ENCODE measurements around the gene SEMA3E. TPM values are rescaled to one million over a fixed set of nuclear protein-coding genes. Genes with fewer than 3 reads are reported as not detected.
"Not testable (repeated sequence)": the region's sequence is repeated elsewhere in the genome, so short reads cannot be mapped to it uniquely, and the experiment has no call there.

SEMA3E gene
- total RNA-seq, 1 donor from 2014 or later: 0.35 TPM

DNA sequence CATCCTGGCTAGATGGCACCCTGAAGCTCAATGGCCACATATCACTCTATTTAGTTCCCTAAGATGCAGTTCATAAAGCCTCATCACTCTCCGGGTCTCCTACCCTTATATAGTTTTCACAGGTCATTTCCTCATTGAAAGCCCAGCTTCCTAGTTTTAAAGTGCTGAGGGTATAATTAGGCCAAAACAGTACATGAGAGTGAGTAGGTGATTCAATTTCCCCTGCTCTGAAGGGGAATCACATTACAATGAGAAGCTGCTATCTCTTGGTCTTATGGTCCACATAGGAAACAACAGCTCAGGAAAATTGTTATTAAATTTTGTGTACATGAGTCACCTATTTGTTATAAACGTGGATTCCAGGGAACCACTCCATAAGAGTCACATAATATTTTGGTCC, 162.0 kb downstream of the SEMA3E start:
- DNase-seq (ENCODE audit: low read depth): no peak

- peak; percentile 15 for DNase-seq (ENCODE audit: low read depth)
Observed at GRCh38 chr7:83486536-83486935, 162.4 kb downstream of the SEMA3E start.

- no peak for DNase-seq (ENCODE audit: low read depth)
Observed at GRCh38 chr7:83484826-83485225, 164.1 kb downstream of the SEMA3E start.

DNA sequence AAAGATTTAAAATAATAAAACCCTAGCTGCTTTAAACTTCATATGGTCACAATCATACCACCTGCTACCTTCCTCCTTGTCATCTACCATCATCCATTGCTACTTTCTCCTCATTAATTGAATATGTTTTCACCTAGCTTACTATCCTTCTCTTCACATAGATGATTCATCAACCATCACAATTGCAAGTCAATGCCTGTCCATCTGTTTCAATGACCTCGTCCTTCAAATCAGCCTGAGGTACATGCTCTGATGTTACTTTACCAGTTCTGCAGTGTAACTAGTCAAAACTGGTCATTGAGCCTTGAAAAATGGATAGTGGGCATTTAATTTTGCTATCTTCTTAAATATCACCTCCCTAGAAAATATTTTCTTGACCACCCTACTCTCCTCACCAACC, 164.7 kb downstream of the SEMA3E start:
- no peak for DNase-seq (ENCODE audit: low read depth)

GRCh38 chr7:83478616-83479015, 170.3 kb downstream of the SEMA3E start:
- no peak for DNase-seq (ENCODE audit: low read depth)

- no peak for DNase-seq (ENCODE audit: low read depth)
Observed at GRCh38 chr7:83476511-83477050, 172.4 kb downstream of the SEMA3E start.

DNA sequence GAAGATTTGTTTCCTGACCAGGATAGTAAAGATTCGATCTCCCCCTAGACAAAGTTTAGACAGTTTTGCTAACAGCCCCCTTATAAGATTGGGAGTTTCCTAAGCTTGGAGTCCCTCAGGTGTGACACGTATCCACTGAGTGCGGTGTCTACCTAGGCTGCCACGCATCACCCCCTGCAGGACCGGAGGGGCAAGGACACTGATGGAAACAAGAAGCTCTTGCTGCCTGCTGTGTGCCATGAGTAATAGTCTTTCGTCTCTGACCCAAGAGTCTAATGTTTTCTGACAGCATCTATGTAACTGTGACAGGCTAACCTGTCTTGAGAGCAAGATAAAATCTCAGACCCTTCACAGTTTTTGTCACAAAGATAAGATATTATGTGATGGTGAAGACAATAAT, 173.5 kb downstream of the SEMA3E start:
- DNase-seq (ENCODE audit: low read depth): no peak

- DNase-seq (ENCODE audit: low read depth): no peak
Observed at GRCh38 chr7:83472376-83472775, 176.6 kb downstream of the SEMA3E start.

DNA sequence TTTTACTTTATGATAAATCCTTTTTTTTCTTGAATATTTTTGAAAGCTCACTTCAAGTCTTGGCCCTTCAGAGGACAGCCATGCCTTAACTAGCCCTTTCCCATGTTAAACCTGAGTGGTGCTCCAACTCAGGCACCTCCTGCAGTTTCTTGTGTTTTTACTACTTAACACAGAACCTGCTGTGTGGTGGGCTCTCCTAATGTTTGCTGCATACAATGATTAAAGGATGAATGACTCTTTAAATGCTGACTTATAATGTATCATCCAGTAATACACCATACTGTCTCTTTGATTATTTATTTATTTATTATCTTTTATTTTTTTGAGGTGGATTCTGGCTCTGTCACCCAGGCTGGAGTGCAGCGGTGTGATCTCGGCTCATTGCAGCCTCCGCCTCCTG, 179.4 kb downstream of the SEMA3E start:
- no peak for DNase-seq (ENCODE audit: low read depth)

GRCh38 chr7:83469076-83469475, 179.9 kb downstream of the SEMA3E start:
- peak; percentile 15 for DNase-seq (ENCODE audit: low read depth)

DNA sequence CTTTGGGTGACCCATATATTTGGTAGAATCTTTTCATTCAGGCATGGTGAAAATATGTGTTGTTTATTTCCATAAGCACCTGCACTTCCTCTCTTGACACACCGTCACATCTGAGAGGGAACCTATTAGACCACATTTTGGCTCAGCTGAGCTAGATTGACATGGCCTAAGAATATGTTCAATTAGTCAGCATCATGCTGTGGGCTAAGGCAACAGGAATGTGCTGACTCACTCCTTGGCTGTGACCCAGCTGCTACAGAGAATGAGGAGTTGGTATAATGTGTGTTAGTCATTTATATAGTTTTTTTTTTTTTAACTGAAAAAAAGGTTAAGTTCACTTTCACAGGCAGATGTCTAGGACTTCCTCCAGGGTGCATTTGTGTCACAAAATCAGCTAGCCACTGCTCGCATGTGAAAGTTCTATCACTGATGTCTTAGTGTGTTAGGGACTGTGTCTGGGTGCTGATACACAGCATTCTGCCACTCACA, 180.6 kb downstream of the SEMA3E start:
- peak; percentile 100 for DNase-seq (ENCODE audit: low read depth)

GRCh38 chr7:83467493-83467892, 181.4 kb downstream of the SEMA3E start:
- no peak for DNase-seq (ENCODE audit: low read depth)

- DNase-seq (ENCODE audit: low read depth): no peak
Observed at GRCh38 chr7:83466956-83467355, 182.0 kb downstream of the SEMA3E start.

DNA sequence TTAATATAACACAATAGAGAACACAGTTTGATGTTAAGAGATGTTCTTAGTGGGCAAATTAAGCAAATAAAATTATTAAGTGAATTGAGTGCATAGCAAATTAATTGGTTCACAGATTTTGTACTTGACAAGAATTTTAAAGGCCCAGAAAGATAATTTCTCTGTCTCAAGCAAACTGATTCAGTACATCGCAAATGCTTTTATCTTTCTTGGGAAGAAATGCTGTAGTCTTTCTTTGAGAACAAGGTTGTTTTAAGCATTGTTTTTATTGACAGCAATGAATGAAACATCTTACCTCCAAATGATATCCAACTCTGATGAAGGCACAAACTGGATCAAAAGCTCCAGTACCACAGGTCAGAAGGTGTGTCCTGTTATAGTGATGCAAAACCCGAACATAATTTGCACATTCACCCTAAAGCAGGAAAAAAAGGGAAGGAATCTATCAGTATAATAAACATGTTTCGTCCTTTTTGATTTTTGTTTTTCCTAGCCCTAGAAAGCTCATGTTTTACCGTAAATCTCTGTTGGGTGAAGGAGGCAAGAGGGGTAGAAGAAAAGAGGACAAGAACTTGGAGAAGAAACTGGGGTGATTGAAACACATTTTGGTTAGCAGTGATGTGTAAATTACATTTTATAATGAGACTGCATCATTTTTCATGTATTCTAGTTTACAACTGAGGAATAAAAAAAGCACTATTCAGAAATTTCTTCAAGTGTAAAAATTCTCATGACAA, 182.6 kb downstream of the SEMA3E start:
- DNase-seq (ENCODE audit: low read depth): no peak

DNA sequence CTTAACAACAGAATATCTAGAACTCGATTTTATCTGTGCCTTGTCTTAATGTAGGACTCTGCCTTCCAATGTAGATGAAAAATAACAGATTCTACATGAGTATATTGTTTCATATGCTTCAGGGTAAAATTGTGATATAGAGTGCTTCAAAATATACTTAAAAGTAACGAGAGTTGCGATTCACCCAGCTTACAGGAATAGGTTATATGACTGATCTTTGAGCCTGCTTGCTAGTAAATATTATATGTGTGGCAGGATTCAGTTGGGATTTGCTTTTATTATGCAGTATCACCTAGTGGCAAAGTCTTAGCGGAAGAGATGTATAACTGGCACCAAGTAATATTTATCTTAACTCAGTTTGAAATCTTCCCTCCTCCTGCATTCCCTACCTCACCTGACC, 183.3 kb downstream of the SEMA3E start:
- no peak for DNase-seq (ENCODE audit: low read depth)

DNA sequence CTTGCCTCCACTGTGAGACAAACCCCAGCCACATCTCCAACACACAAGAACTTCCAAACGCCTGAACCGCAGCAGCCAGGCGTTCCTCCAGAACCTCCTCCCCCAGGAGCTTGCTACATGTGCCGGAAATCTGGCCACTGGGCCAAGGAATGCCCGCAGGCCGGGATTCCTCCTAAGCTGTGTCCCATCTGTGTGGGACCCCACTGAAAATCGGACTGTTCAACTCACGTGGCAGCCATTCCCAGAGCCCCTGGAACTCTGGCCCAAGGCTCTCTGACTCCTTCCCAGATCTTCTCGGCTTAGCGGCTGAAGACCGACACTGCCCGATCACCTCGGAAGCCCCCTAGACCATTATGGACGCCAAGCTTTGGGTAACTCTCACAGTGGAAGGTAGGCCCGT, 187.1 kb downstream of the SEMA3E start:
- not testable (repeated sequence) for DNase-seq (ENCODE audit: low read depth)

- DNase-seq (ENCODE audit: low read depth): not testable (repeated sequence)
Observed at GRCh38 chr7:83459930-83460653, 188.8 kb downstream of the SEMA3E start.

DNA sequence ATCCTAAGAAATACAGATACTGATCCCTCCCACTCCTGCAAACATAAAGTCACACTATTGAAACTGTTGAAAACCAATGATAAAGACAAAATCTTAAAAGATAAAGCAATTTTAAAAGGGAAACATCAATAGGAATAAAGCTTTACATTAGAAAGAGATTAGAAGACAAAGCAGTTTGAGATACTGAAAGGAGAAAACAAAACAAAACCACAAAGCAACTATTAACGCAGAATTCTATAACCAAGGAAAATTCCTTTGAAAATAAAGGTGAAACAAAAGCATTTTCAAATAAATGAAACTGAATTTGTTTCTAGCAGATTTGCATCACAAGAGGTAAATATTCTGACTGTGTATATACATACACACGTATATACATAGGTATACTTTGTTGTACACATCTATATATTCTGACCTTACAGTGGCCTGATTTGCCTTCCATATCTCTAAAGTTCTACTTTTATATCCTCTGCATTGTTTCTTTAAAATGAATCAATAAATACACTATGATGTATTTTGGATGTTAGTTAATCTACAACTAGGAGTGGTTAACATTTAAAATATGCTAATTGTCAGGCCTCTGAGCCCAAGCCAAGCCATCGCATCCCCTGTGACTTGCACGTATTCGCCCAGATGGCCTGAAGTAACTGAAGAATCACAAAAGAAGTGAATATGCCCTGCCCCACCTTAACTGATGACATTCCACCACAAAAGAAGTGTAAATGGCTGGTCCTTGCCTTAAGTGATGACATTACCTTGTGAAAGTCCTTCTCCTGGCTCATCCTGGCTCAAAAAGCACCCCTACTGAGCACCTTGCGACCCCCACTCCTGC, 189.6 kb downstream of the SEMA3E start:
- not testable (repeated sequence) for DNase-seq (ENCODE audit: low read depth)

DNA sequence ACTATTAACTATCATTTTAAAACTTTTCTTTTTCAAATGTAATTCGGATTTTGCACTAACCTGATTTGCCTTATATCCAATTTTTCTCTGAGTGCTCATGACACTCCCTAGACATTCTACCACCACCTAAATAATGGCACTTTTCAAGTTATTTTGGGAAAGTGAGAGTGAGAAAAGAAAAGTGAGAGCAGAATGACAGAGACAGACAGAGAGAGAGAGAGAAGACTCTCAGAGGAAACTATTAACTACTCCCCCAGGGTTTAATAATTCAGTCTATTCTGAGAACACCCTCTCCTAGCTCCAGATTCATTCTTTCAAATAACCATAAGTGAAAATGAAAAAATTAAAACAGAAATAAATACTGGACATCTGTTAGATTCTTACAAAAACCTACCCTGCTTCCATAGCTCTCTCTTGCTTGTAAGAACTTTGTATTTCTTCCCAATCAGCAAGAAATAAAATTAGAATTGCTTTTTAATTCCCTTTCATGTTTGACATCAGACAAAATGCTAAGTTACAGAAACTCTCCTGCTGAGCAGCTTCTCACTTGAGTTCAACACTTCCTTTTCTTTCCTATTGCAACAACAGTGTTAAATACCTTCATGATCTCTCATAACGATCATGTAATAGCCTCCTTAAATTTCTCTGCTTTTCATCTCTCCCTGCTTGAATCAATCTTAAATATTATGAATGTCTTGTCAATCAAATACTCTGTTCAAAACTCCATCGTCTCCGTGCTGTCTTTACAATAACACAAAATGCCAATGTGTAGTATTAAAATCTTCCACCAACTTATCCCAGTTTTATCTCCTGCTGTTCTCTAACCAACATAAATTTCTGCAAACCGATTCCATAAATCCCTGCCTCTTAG, 191.7 kb downstream of the SEMA3E start:
- DNase-seq (ENCODE audit: low read depth): no peak

GRCh38 chr7:83456413-83456812, 192.5 kb downstream of the SEMA3E start:
- DNase-seq (ENCODE audit: low read depth): no peak

DNA sequence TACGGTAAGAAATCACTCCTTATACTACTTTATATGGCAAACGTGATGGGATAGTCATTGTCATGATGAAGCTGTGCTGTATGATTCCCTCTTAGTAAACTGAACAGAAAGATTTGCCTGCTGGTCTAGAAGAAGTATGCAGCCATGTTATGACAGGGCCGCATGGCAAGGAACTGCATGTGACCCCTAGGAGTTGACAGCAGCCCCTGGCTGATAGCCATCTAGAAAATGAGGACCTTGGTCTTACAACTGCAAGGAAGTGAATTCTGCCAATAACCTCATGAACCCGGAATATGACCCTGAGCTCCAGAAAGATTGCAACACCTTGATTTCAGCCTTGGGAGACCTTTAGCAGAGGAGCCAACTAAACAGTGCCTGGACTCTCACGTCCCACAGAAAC, 193.3 kb downstream of the SEMA3E start:
- no peak for DNase-seq (ENCODE audit: low read depth)
